ENCODE data around the gene KATNB1. TPM values are rescaled to one million over a fixed set of nuclear protein-coding genes. Genes with fewer than 3 reads are reported as not detected.

Gene KATNB1
- total RNA-seq, 1 experiment from 2014 or later = 8.1 TPM

GRCh38 chr16:57721356-57722209, 14.0 kb upstream of the KATNB1 start:
- Histone ChIP-seq H3K27me3 (ENCODE audit: control insufficient read depth, insufficient read depth, low read length) (no peaks in the 10 kb centered on the region), H3K4me3 (ENCODE audit: low read depth in 2 of 2, low read length in 2 of 2) (no peak overlapping the region), H3K36me3 (ENCODE audit: control insufficient read depth, insufficient read depth, low read length) (no peaks in the 10 kb centered on the region), H3K4me1 (ENCODE audit: control insufficient read depth, insufficient read depth, low read length) (no peaks in the 10 kb centered on the region), H3K9me3 (ENCODE audit: control insufficient read depth, insufficient read depth, low read depth, low read length) (no peaks in the 10 kb centered on the region), H3K27ac (ENCODE audit: low read length) (no peak overlapping the region)
- no peak for TF ChIP-seq CTCF (IDR thresholded peaks at IDR 0.05)
- TF ChIP-seq SIN3A (IDR thresholded peaks at IDR 0.05; ENCODE audit: borderline replicate concordance, insufficient read depth, low read depth, low read length) = no peak
- no peak for TF ChIP-seq POLR2AphosphoS5 (IDR thresholded peaks at IDR 0.05; ENCODE audit: low read depth, low read length)
- no peak for TF ChIP-seq TCF7L2 (IDR thresholded peaks at IDR 0.05; ENCODE audit: low read depth, low read length)
- TF ChIP-seq REST (IDR thresholded peaks at IDR 0.05; ENCODE audit: insufficient read depth in 1 of 2, low read depth in 2 of 2, low read length in 1 of 2) = no peak
- POLR2A ChIA-PET = no interaction called here
- no TSS peak for BruUV-seq (replicated peaks)
- ATAC-seq = no peak
- CTCF ChIA-PET = interaction anchor here (0.6 kb wide), 1 partner anchor 233 kb away, joined by 3 read pairs; no protein-coding TSS in a partner anchor
- in situ Hi-C loops (cut with HindIII; ENCODE audit: low pct_unique_long_range_greater_than_20kb, low sequenced_read_pairs) = no loop called here
- DNase-seq (ENCODE audit: low read depth, low spot score) = no peak
- intact Hi-C loops (cut with micrococcal nuclease; ENCODE audit: unreplicated experiment) = no loop called here

- TF ChIP-seq TCF7L2 (IDR thresholded peaks at IDR 0.05; ENCODE audit: low read depth, low read length) (no peak), CTCF (IDR thresholded peaks at IDR 0.05) (peak; percentile 16; the same call in 1 of the 2 replicates), POLR2AphosphoS5 (IDR thresholded peaks at IDR 0.05; ENCODE audit: low read depth, low read length) (no peak)
- Histone ChIP-seq H3K9me3 (ENCODE audit: control insufficient read depth, insufficient read depth, low read depth, low read length) (no peaks in the 10 kb centered on the region), H3K4me1 (ENCODE audit: control insufficient read depth, insufficient read depth, low read length) (no peaks in the 10 kb centered on the region), H3K27ac (ENCODE audit: low read length) (no peak overlapping the region), H3K36me3 (ENCODE audit: control insufficient read depth, insufficient read depth, low read length) (no peaks in the 10 kb centered on the region), H3K4me3 (ENCODE audit: low read depth in 2 of 2, low read length in 2 of 2) (no peak overlapping the region), H3K27me3 (ENCODE audit: control insufficient read depth, insufficient read depth, low read length) (no peaks in the 10 kb centered on the region)
- ChIA-PET CTCF (interaction anchor here (1.2 kb wide), 1 partner anchor 13 kb away, joined by 3 read pairs; the partner anchor contains the start of gene KATNB1), POLR2A (no interaction called here)
- in situ Hi-C loops (cut with HindIII; ENCODE audit: low pct_unique_long_range_greater_than_20kb, low sequenced_read_pairs) = no loop called here
- BruUV-seq (replicated peaks) = no TSS peak
- no peak for DNase-seq (ENCODE audit: low read depth, low spot score)
- intact Hi-C loops (cut with micrococcal nuclease; ENCODE audit: unreplicated experiment) = no loop called here
- ATAC-seq = no peak
Measured at GRCh38 chr16:57722210-57722499, 13.4 kb upstream of the KATNB1 start.
